Nephron (organoid): ENCODE measurements around the gene SPTBN5.
A peak's percentile ranks its signal among the peaks of the same experiment; 100 is the strongest.

ENCODE experiments used
- H3K27ac Mint-ChIP-seq, 3 experiments: 2 replicates each; pipeline ENCODE4 v1.8.0; 2020; ENCODE audit warnings: mixed read lengths in 3 of 3, mild to moderate bottlenecking in 2 of 3, moderate library complexity in 1 of 3
- H3K27me3 Mint-ChIP-seq: 2 replicates; pipeline ENCODE4 v1.8.0; 2021; ENCODE audit warnings: low read depth, mild to moderate bottlenecking, moderate library complexity, mixed read lengths
- H3K36me3 Mint-ChIP-seq: 2 replicates; pipeline ENCODE4 v1.8.0; 2020; ENCODE audit warnings: low read depth, mixed read lengths
- H3K4me1 Mint-ChIP-seq: 2 replicates; pipeline ENCODE4 v1.8.0; 2020; ENCODE audit warnings: mixed read lengths
- H3K4me3 Mint-ChIP-seq, 3 experiments: 2 replicates each; pipeline ENCODE4 v1.8.0; 2020; ENCODE audit warnings: mild to moderate bottlenecking in 3 of 3, mixed read lengths in 3 of 3, moderate library complexity in 2 of 3
- H3K9me3 Mint-ChIP-seq: 2 replicates; pipeline ENCODE4 v1.8.0; 2020; ENCODE audit warnings: mixed read lengths
- TF ChIP-seq, protein P1 (sequence below), 3 experiments: fragments of 200-600 bp; sonication (generic); IDR thresholded peaks; one replicate each; pipeline ENCODE4 v1.5.0; 2021; ENCODE audit warnings: antibody characterized with exemption in 3 of 3; ENCODE audit not compliant: unreplicated experiment in 3 of 3

SPTBN5 gene

DNA sequence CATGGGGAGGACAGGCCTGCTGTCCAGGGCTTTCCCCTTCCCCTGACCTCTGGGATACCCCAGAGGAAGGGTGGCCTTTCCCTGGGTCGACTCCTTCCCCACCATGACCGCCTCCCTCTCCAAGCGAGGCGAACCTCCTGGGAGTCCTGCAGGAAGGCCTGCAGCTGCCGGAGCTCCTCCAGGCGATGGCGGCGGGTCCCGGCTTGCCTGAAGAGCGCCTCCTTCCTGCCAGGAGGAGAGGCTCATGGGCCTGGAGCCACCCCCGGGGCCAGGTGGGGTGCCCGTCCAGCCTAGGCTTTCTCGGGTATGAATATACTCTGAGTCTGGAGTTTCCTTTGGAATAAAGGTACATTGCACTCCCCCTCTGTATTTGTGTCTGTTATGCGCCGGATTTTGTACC lies 35.1 kb downstream of the SPTBN5 start:
- H3K9me3 Mint-ChIP-seq: no peaks in the 10 kb centered on the region
- no peaks in the 10 kb centered on the region for H3K36me3 Mint-ChIP-seq
- no peak overlapping the region for H3K4me3 Mint-ChIP-seq
- peaks cover 10% of the 10 kb centered on the region for H3K27me3 Mint-ChIP-seq
- no peak overlapping the region for H3K27ac Mint-ChIP-seq
- H3K4me1 Mint-ChIP-seq: peaks cover 16% of the 10 kb centered on the region
- TF ChIP-seq, protein P1, sequence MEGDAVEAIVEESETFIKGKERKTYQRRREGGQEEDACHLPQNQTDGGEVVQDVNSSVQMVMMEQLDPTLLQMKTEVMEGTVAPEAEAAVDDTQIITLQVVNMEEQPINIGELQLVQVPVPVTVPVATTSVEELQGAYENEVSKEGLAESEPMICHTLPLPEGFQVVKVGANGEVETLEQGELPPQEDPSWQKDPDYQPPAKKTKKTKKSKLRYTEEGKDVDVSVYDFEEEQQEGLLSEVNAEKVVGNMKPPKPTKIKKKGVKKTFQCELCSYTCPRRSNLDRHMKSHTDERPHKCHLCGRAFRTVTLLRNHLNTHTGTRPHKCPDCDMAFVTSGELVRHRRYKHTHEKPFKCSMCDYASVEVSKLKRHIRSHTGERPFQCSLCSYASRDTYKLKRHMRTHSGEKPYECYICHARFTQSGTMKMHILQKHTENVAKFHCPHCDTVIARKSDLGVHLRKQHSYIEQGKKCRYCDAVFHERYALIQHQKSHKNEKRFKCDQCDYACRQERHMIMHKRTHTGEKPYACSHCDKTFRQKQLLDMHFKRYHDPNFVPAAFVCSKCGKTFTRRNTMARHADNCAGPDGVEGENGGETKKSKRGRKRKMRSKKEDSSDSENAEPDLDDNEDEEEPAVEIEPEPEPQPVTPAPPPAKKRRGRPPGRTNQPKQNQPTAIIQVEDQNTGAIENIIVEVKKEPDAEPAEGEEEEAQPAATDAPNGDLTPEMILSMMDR (IDR thresholded peaks at IDR 0.05; ENCODE audit: unreplicated experiment in 3 of 3): no peak

GRCh38 chr15:41857316-41857715 lies 36.5 kb downstream of the SPTBN5 start:
- TF ChIP-seq, protein P1 (IDR thresholded peaks at IDR 0.05; ENCODE audit: unreplicated experiment in 3 of 3): no peak

GRCh38 chr15:41856716-41857115 lies 37.1 kb downstream of the SPTBN5 start:
- no peaks in the 10 kb centered on the region for H3K36me3 Mint-ChIP-seq
- peaks cover 9% of the 10 kb centered on the region for H3K27me3 Mint-ChIP-seq
- TF ChIP-seq, protein P1 (IDR thresholded peaks at IDR 0.05; ENCODE audit: unreplicated experiment in 3 of 3): no peak
- no peak overlapping the region for H3K27ac Mint-ChIP-seq
- no peak overlapping the region for H3K4me3 Mint-ChIP-seq
- peaks cover 16% of the 10 kb centered on the region for H3K4me1 Mint-ChIP-seq
- no peaks in the 10 kb centered on the region for H3K9me3 Mint-ChIP-seq

More at GRCh38 chr15:41857316-41857715, 36.5 kb downstream of the SPTBN5 start:
- peaks cover 16% of the 10 kb centered on the region for H3K4me1 Mint-ChIP-seq
- H3K27me3 Mint-ChIP-seq: peaks cover 14% of the 10 kb centered on the region
- H3K4me3 Mint-ChIP-seq: no peak overlapping the region
- H3K27ac Mint-ChIP-seq: no peak overlapping the region
- no peaks in the 10 kb centered on the region for H3K9me3 Mint-ChIP-seq
- no peaks in the 10 kb centered on the region for H3K36me3 Mint-ChIP-seq

DNA sequence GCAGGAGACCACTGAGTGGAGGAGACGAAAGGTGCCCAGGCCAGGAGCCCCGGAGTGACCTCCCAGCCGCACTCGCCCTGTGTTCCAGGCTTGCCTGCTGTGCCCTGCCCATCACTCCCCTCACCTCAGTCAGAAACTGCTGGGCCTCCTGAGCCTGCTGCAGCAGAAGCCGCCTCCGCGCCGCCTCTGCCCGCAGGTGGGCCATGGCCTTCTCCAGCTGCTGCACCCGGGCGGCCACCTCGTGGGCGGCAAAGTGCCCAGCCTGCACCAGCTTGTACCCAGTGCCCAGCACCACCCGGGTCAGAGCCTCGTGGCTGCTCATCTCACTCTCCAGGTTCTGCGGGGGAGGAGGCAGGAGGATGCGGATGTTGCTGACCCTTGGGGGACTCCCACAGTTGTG lies 37.6 kb downstream of the SPTBN5 start:
- H3K4me1 Mint-ChIP-seq: peaks cover 16% of the 10 kb centered on the region
- no peaks in the 10 kb centered on the region for H3K36me3 Mint-ChIP-seq
- H3K9me3 Mint-ChIP-seq: no peaks in the 10 kb centered on the region
- peaks cover 8% of the 10 kb centered on the region for H3K27me3 Mint-ChIP-seq
- TF ChIP-seq, protein P1 (IDR thresholded peaks at IDR 0.05; ENCODE audit: unreplicated experiment in 3 of 3): no peak
- peak overlapping the region in 2 of 3 experiments; percentile 64 to 72 for H3K27ac Mint-ChIP-seq
- no peak overlapping the region for H3K4me3 Mint-ChIP-seq

GRCh38 chr15:41855261-41855961 lies 38.4 kb downstream of the SPTBN5 start:
- peak overlapping the region; percentile 39 to 72 (median 64) for H3K27ac Mint-ChIP-seq
- peak overlapping the region in 2 of 3 experiments; percentile 47 to 49 for H3K4me3 Mint-ChIP-seq
- H3K36me3 Mint-ChIP-seq: no peaks in the 10 kb centered on the region
- TF ChIP-seq, protein P1 (IDR thresholded peaks at IDR 0.05; ENCODE audit: unreplicated experiment in 3 of 3): no peak
- no peaks in the 10 kb centered on the region for H3K9me3 Mint-ChIP-seq
- H3K27me3 Mint-ChIP-seq: peaks cover 4% of the 10 kb centered on the region
- peaks cover 16% of the 10 kb centered on the region for H3K4me1 Mint-ChIP-seq

DNA sequence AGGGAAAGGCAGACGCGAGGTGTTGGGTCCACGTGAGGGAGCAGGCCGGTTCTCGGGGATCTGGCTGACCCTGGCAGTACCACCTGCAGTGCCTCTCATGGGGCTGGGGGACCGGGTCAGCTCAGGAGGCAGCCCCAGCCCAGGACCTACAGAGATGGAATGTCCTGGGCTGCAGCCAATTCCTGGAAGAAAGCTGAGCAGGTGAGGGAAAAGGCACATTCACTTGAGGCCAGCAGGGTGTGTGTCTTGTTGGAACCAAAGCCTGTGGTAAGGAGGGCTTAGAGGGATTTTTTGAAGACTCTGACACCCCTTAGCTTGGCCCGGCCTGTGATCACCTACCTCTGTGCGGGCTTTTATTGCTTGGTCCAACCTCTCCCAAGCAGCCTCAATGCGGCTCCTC lies 39.4 kb downstream of the SPTBN5 start:
- Mint-ChIP-seq H3K9me3 (no peaks in the 10 kb centered on the region), H3K4me1 (peaks cover 16% of the 10 kb centered on the region), H3K36me3 (no peaks in the 10 kb centered on the region), H3K27me3 (peaks cover 4% of the 10 kb centered on the region), H3K4me3 (no peak overlapping the region), H3K27ac (no peak overlapping the region)
- TF ChIP-seq, protein P1 (IDR thresholded peaks at IDR 0.05; ENCODE audit: unreplicated experiment in 3 of 3): no peak
